Right hindlimb (tissue), 1 donor: Measurements from ENCODE around the gene GNPDA1.

Source experiments
- DNase-seq: peaks from one replicate; pipeline ENCODE4 v3.0.0-alpha.2; 2018

GNPDA1 gene

DNA sequence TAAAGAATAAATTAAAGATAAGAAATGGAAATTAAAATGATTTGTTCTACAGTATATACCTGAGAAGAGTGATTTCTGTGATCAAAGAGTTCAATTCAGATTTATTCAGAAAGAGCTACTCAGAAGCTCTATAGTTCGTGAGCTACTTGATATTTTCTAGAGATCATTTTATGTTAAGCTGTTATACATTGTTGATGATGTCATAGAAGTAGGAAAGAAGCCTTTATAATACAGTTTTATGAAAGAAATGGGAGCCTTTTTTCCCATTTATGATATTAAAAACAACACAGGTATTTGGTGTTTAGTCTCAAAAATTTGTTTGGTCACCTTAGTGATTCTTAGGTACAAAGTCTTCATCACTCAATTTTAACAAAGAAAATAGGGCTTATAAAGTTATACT is 23.1 kb downstream of the GNPDA1 start:
- DNase-seq: no peak

DNA sequence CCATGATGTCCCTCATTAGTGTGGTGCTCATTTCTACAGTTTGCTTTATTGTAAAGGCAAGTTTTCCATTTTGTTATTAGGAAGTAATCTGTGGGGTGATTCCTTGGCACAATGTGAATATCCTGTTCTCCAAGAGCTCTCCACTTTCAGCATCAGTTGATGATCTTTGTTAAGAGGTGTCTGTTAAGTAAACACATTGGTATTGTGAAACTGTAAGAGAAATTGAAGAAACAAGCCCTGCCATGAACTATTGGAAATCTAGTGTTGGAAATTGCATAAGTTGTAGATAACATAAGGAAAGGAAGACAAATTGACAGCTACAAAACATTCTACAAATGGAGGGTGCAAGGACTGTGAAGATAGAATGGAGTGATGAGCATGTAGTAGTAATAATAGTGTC is 26.8 kb downstream of the GNPDA1 start:
- DNase-seq: no peak

DNA sequence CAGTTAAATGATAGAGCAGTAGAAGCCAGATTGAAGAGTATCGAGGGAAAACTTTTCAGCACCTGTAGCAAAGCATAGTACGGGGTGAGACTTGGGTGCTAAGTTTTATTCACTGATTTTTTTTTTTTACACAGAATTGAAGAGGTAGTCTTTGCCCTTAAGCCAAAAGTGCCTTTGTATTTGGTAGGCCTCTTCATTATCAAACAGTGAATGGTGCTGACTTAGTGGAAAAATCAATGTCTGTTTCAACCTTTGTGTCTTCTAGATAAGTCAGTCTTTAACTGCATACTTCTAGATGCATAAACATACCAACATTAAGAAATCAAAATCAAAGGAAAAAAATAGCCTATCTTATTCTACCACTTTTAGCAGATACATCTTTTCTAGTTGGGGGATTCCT is 30.2 kb downstream of the GNPDA1 start:
- no peak for DNase-seq

- DNase-seq: no peak
Observed at GRCh38 chr5:141978389-141978788, 34.4 kb downstream of the GNPDA1 start.

- no peak for DNase-seq
Observed at GRCh38 chr5:141976176-141976575, 36.7 kb downstream of the GNPDA1 start.

DNA sequence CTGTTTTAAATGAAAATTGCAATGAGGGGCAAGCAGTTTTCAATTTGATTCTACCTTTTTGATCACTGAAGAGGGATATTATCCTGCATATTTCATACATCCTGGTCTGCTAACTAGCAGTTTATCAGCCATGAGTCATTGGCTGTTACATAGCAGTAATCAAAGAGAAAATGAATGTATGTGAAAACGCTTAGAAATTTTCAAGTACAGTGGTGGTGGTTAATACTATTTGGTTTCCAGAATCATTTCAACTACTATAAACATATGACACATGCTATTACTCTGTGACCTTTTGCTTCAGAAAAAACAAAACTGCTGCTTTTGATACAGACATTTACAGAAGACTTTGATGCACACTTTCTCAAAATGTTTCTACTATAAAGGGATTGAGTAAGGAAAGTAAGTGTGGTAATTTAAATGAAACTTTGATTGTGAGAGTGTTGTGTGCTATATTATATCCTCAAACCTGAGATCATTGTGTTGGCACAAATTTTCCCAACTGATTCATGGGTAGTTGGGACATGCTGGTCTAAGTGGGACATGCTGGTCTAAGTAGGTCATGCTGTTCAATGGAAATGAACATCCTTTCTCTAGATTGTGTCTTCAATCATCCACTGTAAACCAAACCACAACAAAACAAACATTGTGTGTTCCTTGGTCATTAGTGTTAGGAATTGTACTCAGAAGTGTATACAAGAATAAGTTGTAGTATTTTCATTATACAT is 38.8 kb downstream of the GNPDA1 start:
- DNase-seq: no peak

GRCh38 chr5:141969783-141970771 is 42.8 kb downstream of the GNPDA1 start:
- DNase-seq: no peak

DNA sequence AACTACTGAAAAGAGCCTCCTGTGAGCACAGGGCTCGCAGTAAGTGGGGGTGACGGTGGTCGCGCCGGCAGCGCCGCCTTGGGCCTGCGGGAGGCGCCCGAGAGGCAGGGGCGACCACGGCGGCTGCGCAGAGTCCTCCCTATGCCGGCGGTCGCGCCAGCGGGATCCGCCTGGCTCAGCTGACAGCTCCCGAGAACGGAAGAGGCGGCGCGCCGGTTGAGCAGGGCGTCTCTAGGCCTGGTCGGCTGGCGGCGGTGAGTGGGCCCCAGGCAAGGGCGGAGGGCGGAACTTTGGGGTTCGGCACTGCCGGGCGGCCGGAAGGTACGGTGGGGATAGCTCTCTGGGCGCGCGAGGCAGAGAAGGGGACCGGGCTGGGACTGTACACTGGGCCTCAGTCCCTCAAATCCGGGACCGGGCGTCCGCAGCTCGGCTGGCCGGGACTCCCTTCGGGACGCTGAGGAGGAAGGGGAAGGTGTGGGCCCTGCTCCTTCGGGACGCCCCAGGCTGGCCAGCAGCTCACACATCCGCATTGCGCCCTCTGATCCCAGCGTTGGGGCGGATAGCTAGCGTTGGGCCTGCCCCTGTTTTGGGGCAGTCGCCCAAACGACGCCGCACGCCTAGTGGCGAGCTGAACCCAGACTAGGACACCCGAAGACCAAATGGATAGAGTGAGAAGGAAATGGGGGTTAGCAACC is 43.8 kb downstream of the GNPDA1 start, which contains the start of gene RNF14:
Gene RNF14, plus strand, starts transcription at position 192 of the 695 bp plus-strand sequence. CDS start 4,484 bp downstream, outside the sequence.
- peak; percentile 97 for DNase-seq

DNA sequence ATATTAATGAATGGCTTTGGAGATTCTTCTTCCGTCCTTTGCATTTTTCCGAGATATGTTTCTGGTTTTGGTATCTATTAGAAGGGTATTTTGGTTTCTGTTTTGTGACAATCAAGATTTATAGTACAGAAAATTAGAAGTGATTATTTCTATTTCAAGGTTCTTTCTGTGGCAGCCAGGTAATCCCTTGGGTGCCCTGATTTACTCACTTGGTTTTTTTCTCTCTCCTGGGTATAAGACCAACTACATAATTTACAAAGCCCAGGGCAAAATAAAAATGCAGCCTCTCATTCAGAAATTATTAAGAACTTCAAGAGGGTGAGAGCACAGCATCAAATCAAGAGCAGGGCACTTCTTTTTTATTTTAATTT is 45.9 kb downstream of the GNPDA1 start:
- no peak for DNase-seq

DNA sequence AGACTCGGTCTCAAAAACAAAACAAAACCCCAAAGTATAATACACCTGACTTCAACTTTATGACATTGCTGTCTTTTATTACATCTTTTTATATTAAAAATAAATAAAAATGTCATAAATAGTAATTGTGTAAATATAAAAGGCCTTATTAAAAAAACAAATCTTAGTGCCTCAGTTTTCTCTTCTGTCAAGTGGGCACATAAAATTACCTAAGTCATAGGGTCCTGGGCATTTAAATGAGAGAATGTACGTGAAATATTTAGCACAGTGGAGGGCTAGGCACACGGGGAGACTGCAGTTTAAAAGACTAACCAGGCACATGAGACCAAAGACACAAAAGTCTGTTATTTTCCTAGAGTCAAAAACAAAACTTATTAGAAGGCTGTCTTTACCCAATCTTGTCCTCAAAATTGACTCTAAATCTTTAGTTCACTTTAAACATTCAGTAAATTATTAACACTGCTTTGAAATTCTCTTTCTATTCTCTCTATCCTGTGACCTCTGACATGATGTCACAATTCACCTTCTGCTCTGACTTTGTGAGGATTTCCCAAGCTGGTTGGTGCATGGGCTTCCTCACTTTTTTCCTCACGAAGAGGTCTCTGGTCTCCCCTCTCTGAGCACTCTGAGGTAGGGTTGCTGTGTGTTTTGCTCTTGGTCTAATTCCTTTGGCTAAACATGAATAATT is 46.4 kb downstream of the GNPDA1 start:
- no peak for DNase-seq

DNA sequence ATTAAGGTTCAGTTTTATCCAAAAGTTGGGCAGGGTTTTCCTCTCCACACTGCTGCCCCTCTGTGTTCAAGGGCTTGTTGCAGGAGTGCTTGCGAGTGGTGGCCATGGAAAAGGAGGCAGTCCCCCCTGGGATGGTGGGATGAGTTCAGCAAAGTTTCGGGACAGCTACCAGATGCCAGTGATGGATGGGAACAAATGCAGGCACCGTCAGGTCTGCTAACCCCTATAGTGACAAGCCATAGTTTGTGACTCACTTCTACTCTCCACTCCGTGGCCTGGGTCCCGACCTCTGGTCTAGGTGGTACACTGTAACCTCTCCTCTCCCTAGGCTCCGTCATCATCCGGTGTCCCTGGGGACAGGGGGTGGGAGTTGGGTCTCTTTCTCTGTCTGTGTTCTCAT is 47.8 kb downstream of the GNPDA1 start:
- peak; percentile 62 for DNase-seq

DNA sequence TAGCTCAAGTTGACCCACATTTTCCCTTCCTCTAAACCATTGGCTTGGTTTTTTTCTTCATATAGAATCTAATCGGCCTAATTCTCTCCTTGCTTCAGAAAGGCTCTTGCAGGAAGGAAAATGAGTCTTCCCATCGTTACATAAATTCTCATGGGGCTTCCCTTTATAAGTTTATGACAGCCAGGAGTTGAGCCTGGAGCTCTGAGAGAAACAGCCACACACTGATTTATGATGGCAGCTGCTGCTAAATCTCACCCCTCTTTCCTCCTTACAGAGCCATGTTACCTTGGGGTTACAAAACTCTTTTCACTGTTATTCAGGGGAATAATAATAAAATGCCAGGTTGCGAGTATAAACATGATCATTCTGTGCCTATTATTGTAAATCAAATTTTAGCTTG is 49.1 kb downstream of the GNPDA1 start:
- no peak for DNase-seq

GRCh38 chr5:141961466-141961865 is 51.4 kb downstream of the GNPDA1 start:
- DNase-seq: no peak

DNA sequence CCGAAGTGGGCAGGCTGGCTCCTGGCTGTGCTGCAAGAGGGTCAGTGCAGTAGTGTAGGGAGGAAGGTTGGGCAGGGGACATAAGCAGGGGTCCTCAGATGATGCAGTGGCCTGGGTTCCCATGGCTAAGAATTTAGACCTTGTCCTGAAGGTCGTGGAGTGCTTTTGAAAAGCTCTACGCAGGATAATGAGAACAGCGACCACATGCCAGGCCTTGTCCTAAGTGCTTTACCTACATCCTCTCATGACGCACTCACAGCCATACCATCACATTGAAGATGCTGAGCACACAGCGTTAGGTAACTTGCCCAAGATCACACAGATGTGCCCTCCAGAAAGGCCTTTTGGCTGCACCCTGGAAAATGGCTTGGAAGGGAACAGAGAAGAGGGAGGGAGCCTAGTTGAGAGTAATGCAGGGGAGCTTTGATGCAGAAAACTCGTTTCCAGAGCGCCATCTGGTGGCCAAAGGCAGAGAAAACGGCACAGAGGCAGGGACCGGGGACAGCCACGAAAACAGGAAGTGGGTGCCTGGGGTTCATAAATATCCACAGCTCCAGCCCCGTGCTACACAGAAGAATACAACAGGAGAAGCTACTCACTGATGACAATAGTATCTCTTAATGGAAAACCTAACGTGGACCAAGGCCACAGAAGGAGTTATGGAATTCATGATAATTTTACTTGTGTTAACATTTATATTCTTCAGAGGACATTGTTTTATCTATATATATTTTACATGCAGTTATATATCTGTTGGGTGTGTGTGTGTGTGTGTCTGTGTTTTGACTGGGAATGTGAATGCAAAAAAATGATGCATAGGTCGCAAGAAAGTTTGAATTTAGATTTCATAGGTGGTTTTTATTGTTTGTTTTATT is 52.1 kb downstream of the GNPDA1 start:
- DNase-seq: peak; percentile 91

DNA sequence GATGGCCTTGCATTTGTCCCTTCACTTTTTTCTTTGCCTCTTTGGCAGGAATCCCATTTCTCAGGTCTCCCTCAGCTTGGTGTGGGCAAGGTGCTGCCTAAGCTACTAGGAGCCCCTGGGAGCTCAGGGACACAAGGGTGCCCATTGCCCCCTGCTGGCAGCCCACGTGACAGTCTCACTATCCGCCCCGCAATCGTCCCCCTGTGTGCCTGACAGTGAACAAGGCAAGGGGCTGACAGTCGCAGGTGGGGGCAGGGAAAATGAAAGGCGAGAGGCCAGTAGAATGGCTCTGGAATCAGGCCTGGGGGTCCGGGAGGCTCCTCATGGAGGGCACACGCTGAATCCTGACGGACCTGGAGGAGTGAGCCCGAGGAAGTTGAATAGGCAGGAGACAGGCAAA is 52.8 kb downstream of the GNPDA1 start:
- no peak for DNase-seq

DNA sequence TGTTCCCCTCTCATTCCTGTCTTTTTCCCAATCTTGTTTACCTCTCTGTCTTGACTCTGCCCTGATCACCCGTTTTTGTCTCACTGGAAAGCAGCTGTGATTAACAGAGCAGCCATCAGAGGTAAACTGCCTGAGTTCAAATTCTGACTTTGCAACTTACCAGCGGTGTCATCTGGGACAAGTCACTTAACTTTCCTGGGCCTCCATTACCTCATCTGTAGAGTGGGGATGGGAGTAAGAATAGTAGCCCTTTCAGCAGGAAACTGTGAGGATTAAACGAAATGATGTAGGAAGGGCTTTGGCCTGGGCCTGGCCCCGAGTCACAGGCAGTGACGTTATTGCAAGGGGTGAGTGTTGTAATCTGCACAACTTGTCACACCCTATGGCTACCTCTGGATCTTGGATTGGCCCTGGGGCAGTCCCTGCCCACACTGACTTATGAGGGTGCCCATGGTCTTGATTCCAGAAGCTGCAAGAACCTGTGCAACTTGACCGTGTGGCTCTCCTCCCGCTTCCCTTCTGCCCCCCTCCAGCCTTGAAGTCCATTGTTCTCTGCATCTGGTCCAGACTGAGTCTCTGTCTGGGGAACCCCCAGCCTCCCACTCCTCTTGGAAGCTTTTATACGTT is 54.2 kb downstream of the GNPDA1 start:
- DNase-seq: no peak

DNA sequence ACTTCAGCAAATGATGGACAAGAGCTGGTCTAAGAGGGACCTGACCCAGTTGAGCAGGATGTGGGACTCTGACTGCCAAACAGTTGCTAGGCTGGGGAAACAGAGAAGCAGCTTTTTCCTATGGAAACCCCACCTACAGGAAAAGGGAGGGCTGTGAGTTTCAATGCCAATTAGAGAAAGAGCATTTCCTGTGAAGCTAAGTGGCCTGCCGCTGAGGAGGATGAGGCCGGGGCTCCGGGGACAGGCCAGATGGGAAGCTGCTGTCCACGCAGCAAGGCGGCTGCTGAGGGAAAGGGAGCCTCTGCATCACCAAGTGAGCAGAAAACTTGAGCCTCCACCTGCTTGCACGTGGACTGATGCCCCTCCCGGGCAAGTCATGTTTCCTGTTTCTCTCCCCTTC is 54.7 kb downstream of the GNPDA1 start, which contains the start of gene PCDH12:
Gene PCDH12, minus strand, starts transcription at position 90 of the 400 bp plus-strand sequence. CDS start 351 bp downstream, outside the sequence.
- DNase-seq: peak; percentile 84

- no peak for DNase-seq
Observed at GRCh38 chr5:141957367-141957996, 55.3 kb downstream of the GNPDA1 start.

DNA sequence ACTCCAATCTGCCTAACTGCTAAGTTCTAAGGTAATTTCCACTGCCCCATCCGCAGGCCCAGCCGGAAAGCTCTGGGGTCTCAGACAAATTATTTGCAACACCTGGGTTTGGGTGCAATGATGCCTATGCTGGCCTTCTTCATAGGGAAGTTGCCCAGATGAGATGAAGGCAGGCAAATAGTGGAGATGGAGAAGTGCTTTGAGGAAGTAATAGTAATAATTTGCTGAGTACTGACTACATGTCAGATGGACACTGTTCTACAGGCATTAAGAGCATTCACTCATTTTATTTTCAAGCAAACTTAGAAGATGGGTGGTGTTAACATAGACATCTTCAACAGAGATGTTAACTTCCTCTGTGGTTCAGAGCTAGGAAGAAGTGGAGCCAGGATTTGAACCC is 58.6 kb downstream of the GNPDA1 start:
- no peak for DNase-seq

- DNase-seq: no peak
Observed at GRCh38 chr5:141952020-141952419, 60.8 kb downstream of the GNPDA1 start.
